HepG2 (cell line): Measurements from ENCODE around the gene FGGY. TPM values are rescaled to one million over a fixed set of nuclear protein-coding genes. Genes with fewer than 3 reads are reported as not detected.

Experiments used
- ATAC-seq: fragments of 200-7000 bp; cut with Tn5 transposase; 3 replicates; pipeline ENCODE4 v1.9.1; 2020; ENCODE audit warnings: mild to moderate bottlenecking, moderate library complexity
- BruUV-seq: library from RNA; stranded (reverse); fragments of 400-500 nt; replicated peaks from 2 replicates; lab custom pipeline; 2021; lab: Mats Ljungman, UMichigan
- CTCF ChIA-PET: fragments of 300-600 bp; formaldehyde crosslinking; extraction: SDS; loops from one replicate; lab custom pipeline; 2021; ENCODE audit warnings: low total read pairs, inconsistent platforms, low intra/inter-chr PET ratio; lab: Yijun Ruan, JAX
- POLR2A ChIA-PET: fragments of 350-600 bp; sonication (Branson Sonifier 250); formaldehyde crosslinking; loops from one replicate; lab custom pipeline; 2020; ENCODE audit warnings: antibody characterized with exemption, inconsistent platforms; lab: Yijun Ruan, JAX
- DNase-seq: peaks from one replicate; pipeline ENCODE4 v3.0.0-alpha.2; 2015; ENCODE audit warnings: low spot score
- FAIRE-seq: peaks from 3 replicates; lab custom pipeline; 2011; peaks lifted over from hg19 to GRCh38; lab: Jason Lieb, UNC
- H2AFZ ChIP-seq: one replicate; pipeline ENCODE4 v1.6.1; 2011; ENCODE audit warnings: low read length, inconsistent platforms
- H3K27ac ChIP-seq: fragments of 300-600 bp; 3 replicates; pipeline ENCODE4 v1.8.0; 2011; ENCODE audit warnings: mixed run types, mild to moderate bottlenecking, mixed read lengths, low read length, inconsistent platforms; ENCODE audit not compliant: insufficient read depth; ENCODE audit errors: extremely low read length
- H3K27me3 ChIP-seq, 2 experiments: fragments of 200-600 bp in 1 of 2; 2 replicates in 1 of 2; 3 replicates in 1 of 2; pipeline versions ENCODE4 v1.6.0 to v1.8.0; 2011; ENCODE audit warnings: low read length in 2 of 2, mild to moderate bottlenecking in 2 of 2, moderate library complexity in 2 of 2, inconsistent platforms in 1 of 2; ENCODE audit not compliant: insufficient read depth in 2 of 2, control insufficient read depth in 1 of 2
- H3K36me3 ChIP-seq, 2 experiments: fragments of 200-600 bp in 1 of 2; replicated peaks in 1 of 2; 2 replicates in 1 of 2; 3 replicates in 1 of 2; pipeline versions ENCODE4 v1.5.1 to v1.8.0; 2011; ENCODE audit warnings: low read length in 2 of 2, inconsistent platforms in 1 of 2; ENCODE audit not compliant: insufficient read depth in 2 of 2, control insufficient read depth in 1 of 2
- H3K4me1 ChIP-seq: 2 replicates; pipeline ENCODE4 v1.5.1; 2012; ENCODE audit warnings: low read length, inconsistent platforms; ENCODE audit not compliant: insufficient read depth
- H3K4me2 ChIP-seq: 2 replicates; pipeline ENCODE4 v1.6.0; 2011; ENCODE audit warnings: low read depth, low read length, inconsistent platforms
- H3K4me3 ChIP-seq, 3 experiments: fragments of 200-600 bp in 1 of 3; sonication (generic), shearing (Covaris generic) in 1 of 3; replicated peaks in 1 of 3; 2 replicates each; pipeline ENCODE4 v1.5.1; 2011 to 2016; ENCODE audit warnings: low read length in 3 of 3, inconsistent platforms in 2 of 3, low read depth in 2 of 3, mild to moderate bottlenecking in 2 of 3, control low read depth in 1 of 3, mixed read lengths in 1 of 3; ENCODE audit not compliant: insufficient read depth in 1 of 3
- H3K79me2 ChIP-seq: one replicate; pipeline ENCODE4 v1.6.1; 2011; ENCODE audit warnings: low read length, inconsistent platforms; ENCODE audit not compliant: insufficient read depth
- H3K9ac ChIP-seq: 2 replicates; pipeline ENCODE4 v1.6.0; 2011; ENCODE audit warnings: mild to moderate bottlenecking, low read depth, low read length, inconsistent platforms; ENCODE audit not compliant: insufficient read depth
- H3K9me3 ChIP-seq: 2 replicates; pipeline ENCODE4 v1.5.1; 2012; ENCODE audit warnings: mild to moderate bottlenecking, low read length
- H4K20me1 ChIP-seq: 2 replicates; pipeline ENCODE4 v1.6.0; 2011; ENCODE audit warnings: inconsistent platforms, mild to moderate bottlenecking, low read length, moderate library complexity; ENCODE audit not compliant: insufficient read depth
- CENPX ChIP-seq: sonication (generic); formaldehyde crosslinking; IDR thresholded peaks from 2 replicates; pipeline ENCODE4 v1.9.0; 2021; ENCODE audit warnings: mild to moderate bottlenecking, missing genetic modification reagents, moderate library complexity
- HMGXB3 ChIP-seq: sonication (generic); formaldehyde crosslinking; IDR thresholded peaks from 2 replicates; pipeline ENCODE4 v1.4.0; 2020; ENCODE audit warnings: missing genetic modification reagents, borderline replicate concordance
- STAT5B ChIP-seq: sonication (generic); formaldehyde crosslinking; IDR thresholded peaks from 2 replicates; pipeline ENCODE4 v1.4.0; 2020; ENCODE audit warnings: missing genetic modification reagents
- TAF1 ChIP-seq: sonication (generic); formaldehyde crosslinking; IDR thresholded peaks from 2 replicates; pipeline ENCODE4 v1.4.0; 2020; ENCODE audit warnings: missing genetic modification reagents
- WGBS: methylation state at CpG from one replicate; pipeline ENCODE4 v1.1.6; 2017; ENCODE audit warnings: low lambda C conversion rate; 5-methylcytosine and 5-hydroxymethylcytosine counted together
- in situ Hi-C: cut with HindIII; loops from 2 replicates; pipeline ENCODE4 v1.10.0; 2017; ENCODE audit warnings: low pct_unique_long_range_greater_than_20kb; ENCODE audit not compliant: extremely low pct_ligation_motif_present
- intact Hi-C: fragments of 100-400 bp; cut with micrococcal nuclease; formaldehyde crosslinking; loops from one replicate; pipeline ENCODE4 v1.10.0; 2022; ENCODE audit not compliant: unreplicated experiment
- polyA plus RNA-seq, 8 experiments: library from polyadenylated mRNA; depleted of rRNA in 3 of 8; stranded (reverse) in 7 of 8; unstranded in 1 of 8; fragments of >200 nt; fragmentation: Illumina TruSeq in 4 of 8; extraction: Trizol in 4 of 8; gene quantifications; 2 replicates each; pipeline versions ENCODE4 v1.2.1 to v1.2.3, GENCODE V29; 2011 to 2016; ENCODE audit warnings: low read depth in 4 of 8, missing spikeins in 1 of 8, mixed read lengths in 1 of 8; ENCODE audit not compliant: insufficient read depth in 1 of 8
- total RNA-seq, 5 experiments: library from RNA; depleted of rRNA; stranded (reverse); fragments of >200 nt; fragmentation: Illumina TruSeq; extraction: Trizol; gene quantifications; 2 replicates each; pipeline ENCODE4 v1.2.3, GENCODE V29; 2016; ENCODE audit warnings: low read depth in 1 of 5

FGGY gene
- total and polyA plus RNA-seq, 2 of the 13 experiments (the other 11 are each of a cell fraction or from before 2014, with no cell fraction given): 15.7 to 27.5 TPM

- POLR2A ChIA-PET: no interaction called here
- H2AFZ ChIP-seq: no peak overlapping the region
- WGBS: 0% methylated on average over 1 of the region's 1 CpG
Observed at GRCh38 chr1:59272507-59272906, 24.4 kb upstream of the FGGY start.

More at GRCh38 chr1:59272507-59272906, 24.4 kb upstream of the FGGY start:
- intact Hi-C loops: no loop called here
- in situ Hi-C loops: no loop called here
- BruUV-seq: no TSS peak
- Histone ChIP-seq H3K9me3 (no peaks in the 10 kb centered on the region), H3K4me2 (no peak overlapping the region), H4K20me1 (no peaks in the 10 kb centered on the region), H3K36me3 (no peaks in the 10 kb centered on the region), H3K27ac (no peak overlapping the region), H3K9ac (no peak overlapping the region), H3K27me3 (0 out of 5 replicates have a peak, but pooled peaks cover 0 to 11% of the 10 kb centered on the region in 2 experiments), H3K79me2 (no peaks in the 10 kb centered on the region), H3K4me1 (no peaks in the 10 kb centered on the region), H3K4me3 (no peak overlapping the region)
- ATAC-seq (no peak), DNase-seq (no peak), FAIRE-seq (no peak)
- TF ChIP-seq TAF1 (CRISPR knock-in tag) (no peak), CENPX (CRISPR knock-in tag) (no peak), STAT5B (CRISPR knock-in tag) (no peak), HMGXB3 (CRISPR knock-in tag) (no peak)
- CTCF ChIA-PET: no interaction called here
